IPS DF 4.7 (cell line): ENCODE results near the gene GRPEL2.
"Not testable (repeated sequence)": the region's sequence is repeated elsewhere in the genome, so short reads cannot be mapped to it uniquely, and the experiment has no call there.

ENCODE experiments used
- DNase-seq: peaks from one replicate; pipeline ENCODE4 v3.0.0-alpha.2; 2013; ENCODE audit warnings: low spot score; ENCODE audit errors: extremely low read depth

GRPEL2 gene

DNA sequence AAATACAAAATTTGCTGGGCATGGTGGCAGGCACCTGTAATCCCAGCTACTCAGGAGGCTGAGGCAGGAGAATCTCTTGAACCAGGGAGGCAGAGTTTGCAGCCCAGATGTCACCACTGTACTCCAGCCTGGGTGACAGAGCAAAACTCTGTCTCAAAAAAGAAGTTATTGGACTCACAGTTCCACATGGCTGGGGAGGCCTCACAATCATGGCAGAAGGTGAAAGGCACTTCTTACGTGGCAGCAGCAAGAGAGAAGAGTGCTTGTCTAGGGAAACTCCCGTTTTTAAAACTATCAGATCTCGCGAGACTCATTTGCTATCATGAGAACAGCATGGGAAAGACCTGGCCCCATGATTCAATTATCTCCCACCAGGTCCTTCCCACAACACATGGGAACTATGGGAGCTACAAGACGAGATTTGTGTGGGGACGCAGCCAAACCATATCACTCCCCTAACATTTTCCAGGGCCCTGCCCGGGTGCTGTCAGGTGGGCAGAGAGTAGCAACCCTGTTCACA lies 53.5 kb downstream of the GRPEL2 start:
- not testable (repeated sequence) for DNase-seq

DNA sequence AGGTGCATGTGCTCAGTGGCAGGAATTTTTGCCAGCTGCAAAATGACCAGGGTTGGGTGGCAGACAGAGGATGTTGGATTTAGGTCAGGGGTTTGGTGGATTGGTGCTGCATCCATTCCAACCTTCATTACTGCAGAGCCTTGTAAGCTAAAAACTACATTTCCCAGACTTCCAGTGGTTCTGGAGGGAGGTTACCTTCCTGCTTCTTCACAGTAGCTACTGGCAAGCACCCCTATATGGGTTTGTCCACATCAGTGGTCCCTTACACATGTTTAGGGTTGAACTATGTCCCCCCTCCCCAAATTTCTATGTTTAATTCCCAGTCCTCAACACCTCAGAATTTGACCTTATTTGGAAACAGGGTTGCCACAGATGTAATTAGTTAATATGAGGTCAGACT lies 54.5 kb downstream of the GRPEL2 start:
- DNase-seq, result no peak

DNA sequence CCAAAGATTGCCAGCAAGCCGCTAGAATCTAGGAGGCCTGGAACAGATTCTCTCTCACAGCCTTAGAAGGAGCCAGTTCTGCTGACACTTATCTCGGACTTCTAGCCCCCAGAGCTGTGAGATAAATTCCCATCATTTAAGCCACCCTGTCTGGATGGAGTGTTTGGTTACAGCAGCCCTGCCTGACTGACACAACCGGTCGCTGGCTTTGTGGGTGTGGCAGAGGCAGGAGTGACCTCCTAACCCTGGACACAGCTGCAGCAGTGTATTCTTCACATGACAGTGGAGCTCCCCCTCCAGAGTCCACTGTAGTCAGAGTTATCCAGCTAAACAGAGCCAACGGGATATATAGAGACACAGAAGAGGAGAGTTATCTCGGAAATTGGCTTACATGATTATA lies 55.0 kb downstream of the GRPEL2 start:
- no peak for DNase-seq

DNA sequence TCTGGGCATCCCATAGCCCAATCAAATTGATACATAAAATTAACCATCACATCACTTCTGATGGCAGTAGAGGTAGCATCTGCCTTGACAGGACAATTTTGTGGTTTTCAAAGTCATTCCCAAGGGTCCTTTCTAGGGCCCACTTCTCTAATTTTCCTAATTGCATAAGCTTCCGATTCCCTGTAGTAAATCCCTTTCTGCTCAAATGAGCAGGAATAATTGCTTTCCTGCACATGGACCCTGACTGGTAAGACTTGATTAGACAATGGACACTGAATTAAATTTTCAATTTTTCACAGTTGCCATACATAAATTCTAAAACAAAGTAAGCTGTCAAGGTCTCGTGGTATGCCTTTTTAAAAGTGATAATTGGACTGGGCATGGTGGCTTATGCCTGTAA lies 55.8 kb downstream of the GRPEL2 start:
- no peak for DNase-seq

DNA sequence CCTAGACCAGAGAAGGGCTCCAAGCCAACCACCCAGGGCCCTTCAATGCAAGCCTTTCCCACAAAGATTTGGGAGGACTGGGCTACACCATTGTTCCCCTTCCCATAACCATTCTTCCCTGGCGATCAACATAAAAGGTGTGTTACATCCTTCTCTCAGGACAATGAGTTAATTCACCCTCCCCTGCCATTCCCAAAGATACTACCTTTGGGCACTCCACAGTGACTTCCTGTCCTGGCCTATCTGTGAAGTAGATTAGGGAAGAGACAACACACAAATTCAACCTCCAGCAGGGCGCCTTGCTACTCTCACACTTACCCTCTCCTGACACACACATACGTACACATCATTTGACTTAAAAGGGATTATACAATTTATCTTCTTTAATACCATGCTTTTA lies 57.0 kb downstream of the GRPEL2 start:
- DNase-seq, result no peak
